Tibial artery (tissue), 4 donors: ENCODE data around the gene ATXN7L2.

ENCODE experiments used
- DNase-seq, 2 donors: peaks; one replicate each; pipeline ENCODE4 v3.0.0-alpha.2; 2019
- H3K27ac ChIP-seq, 2 donors: fragments of 200-600 bp; sonication (generic) in 1 of 2; 1 replicate in 1 of 2; 2 replicates in 1 of 2; pipeline ENCODE4 v1.5.1; 2018 to 2019; ENCODE audit warnings: mild to moderate bottlenecking in 1 of 2
- H3K27me3 ChIP-seq, 2 donors: fragments of 200-600 bp; sonication (generic) in 1 of 2; one replicate each; pipeline versions ENCODE4 v1.5.1 to v1.6.0; 2016 to 2019
- H3K36me3 ChIP-seq, 3 donors: fragments of 200-600 bp; sonication (generic) in 2 of 3; one replicate each; pipeline ENCODE4 v1.5.1; 2016 to 2019; ENCODE audit warnings: mild to moderate bottlenecking in 2 of 3
- H3K4me1 ChIP-seq, 4 donors: fragments of 200-600 bp; sonication (generic) in 2 of 4; 1 replicate in 3 of 4; 2 replicates in 1 of 4; pipeline ENCODE4 v1.5.1; 2016 to 2019
- H3K4me3 ChIP-seq, 2 donors: fragments of 200-600 bp; sonication (generic) in 1 of 2; 1 replicate in 1 of 2; 2 replicates in 1 of 2; pipeline ENCODE4 v1.5.1; 2018 to 2019; ENCODE audit warnings: mild to moderate bottlenecking in 2 of 2
- H3K9me3 ChIP-seq, 3 donors: fragments of 200-600 bp; sonication (generic) in 1 of 3; one replicate each; pipeline ENCODE4 v1.5.1; 2016 to 2019
- CTCF ChIP-seq, 2 experiments: fragments of 200-600 bp in 1 of 2; fragments of 450-650 bp in 1 of 2; IDR thresholded peaks; one replicate each; pipeline ENCODE4 v1.5.1; 2017 to 2019; ENCODE audit warnings: antibody characterized with exemption in 2 of 2, mild to moderate bottlenecking in 1 of 2, moderate library complexity in 1 of 2
- intact Hi-C: fragments of 100-400 bp; cut with DNase I; formaldehyde crosslinking; loops from one replicate; pipeline ENCODE4 v1.15.0; 2023; ENCODE audit warnings: low total_unique reads

Gene ATXN7L2

GRCh38 chr1:109539676-109540075, 56.0 kb downstream of the ATXN7L2 start, which contains the start of gene GPR61:
GPR61 (plus strand) TSS chr1:109539872; CDS start chr1:109543023, 3,151 bp downstream.
- Histone ChIP-seq H3K4me3 (no peak within 1 kb of the TSS), H3K27me3 (peaks cover 0 to 3% of the 10 kb centered on the region in 2 donors), H3K27ac (no peak within 1 kb of the TSS), H3K9me3 (no peaks in the 10 kb centered on the region), H3K4me1 (peaks cover 0 to 14% (median 2%) of the 10 kb centered on the region in 4 donors), H3K36me3 (no peaks in the 10 kb centered on the region)
- no peak for DNase-seq
- intact Hi-C loops = loop anchor here (10.0 kb wide), 2 partner anchors 115 to 445 kb away; partner anchors contain the start of genes AHCYL1 and PSMA5
- TF ChIP-seq CTCF (IDR thresholded peaks at IDR 0.05) = no peak

GRCh38 chr1:109541102-109541501, 57.4 kb downstream of the ATXN7L2 start:
- TF ChIP-seq CTCF (IDR thresholded peaks at IDR 0.05) = no peak
- Histone ChIP-seq H3K9me3 (no peaks in the 10 kb centered on the region), H3K27ac (no peak overlapping the region), H3K4me1 (peaks cover 0 to 6% (median 1%) of the 10 kb centered on the region in 4 donors), H3K4me3 (no peak overlapping the region), H3K36me3 (no peaks in the 10 kb centered on the region), H3K27me3 (peaks cover 0 to 3% of the 10 kb centered on the region in 2 donors)
- intact Hi-C loops = loop anchor here (10.0 kb wide), 1 partner anchor 444 kb away; the partner anchor contains the start of gene AHCYL1
- DNase-seq = no peak
